Heart right ventricle (tissue), 16 donors: Measurements from ENCODE around the gene ASB18. TPM values are rescaled to one million over a fixed set of nuclear protein-coding genes. Genes with fewer than 3 reads are reported as not detected.

ENCODE experiments used
- ATAC-seq, 8 donors: fragments of 200-7000 bp; cut with Tn5 transposase; one replicate each; pipeline ENCODE4 v1.9.1; 2020; ENCODE audit warnings: mild to moderate bottlenecking in 8 of 8, moderate library complexity in 8 of 8, moderate number of reproducible peaks in 1 of 8
- DNase-seq, 2 donors: peaks; one replicate each; pipeline ENCODE4 v3.0.0-alpha.2; 2020
- H3K27ac ChIP-seq, 10 donors: fragments of 200-600 bp; sonication (generic) in 2 of 10; one replicate each; pipeline versions ENCODE4 v1.5.0 to v1.8.0; 2020 to 2022; ENCODE audit warnings: mild to moderate bottlenecking in 3 of 10
- H3K27me3 ChIP-seq, 7 donors: fragments of 200-600 bp; one replicate each; pipeline ENCODE4 v1.8.0; 2021 to 2022; ENCODE audit warnings: mild to moderate bottlenecking in 2 of 7
- H3K36me3 ChIP-seq, 9 donors: fragments of 200-600 bp; sonication (generic) in 1 of 9; one replicate each; pipeline versions ENCODE4 v1.5.0 to v1.8.0; 2020 to 2022; ENCODE audit warnings: mild to moderate bottlenecking in 2 of 9
- H3K4me1 ChIP-seq, 9 donors: fragments of 200-600 bp; sonication (generic) in 1 of 9; one replicate each; pipeline versions ENCODE4 v1.5.0 to v1.8.0; 2020 to 2022; ENCODE audit warnings: mild to moderate bottlenecking in 4 of 9
- H3K4me3 ChIP-seq, 10 donors: fragments of 200-600 bp; sonication (generic) in 2 of 10; one replicate each; pipeline versions ENCODE4 v1.5.0 to v1.8.0; 2020 to 2022; ENCODE audit warnings: mild to moderate bottlenecking in 7 of 10, moderate library complexity in 2 of 10
- H3K9me3 ChIP-seq, 11 donors: fragments of 200-600 bp in 10 of 11; sonication (generic) in 2 of 11; one replicate each; pipeline versions ENCODE4 v1.5.0 to v1.8.0; 2013 to 2022; ENCODE audit warnings: mild to moderate bottlenecking in 2 of 11, control low read depth in 1 of 11, moderate library complexity in 1 of 11
- WGBS, 2 donors: extraction: QIAGEN DNeasy Blood & Tissue Kit; methylation state at CpG; one replicate each; pipeline ENCODE4 v1.1.7; 2013; ENCODE audit warnings: inconsistent platforms in 1 of 2; 5-methylcytosine and 5-hydroxymethylcytosine counted together
- intact Hi-C, 10 donors: fragments of 100-400 bp; cut with DNase I; formaldehyde crosslinking; loops; one replicate each; pipeline versions ENCODE4 v1.11.1 to v1.14.2; 2022
- polyA plus RNA-seq, 2 donors: library from polyadenylated mRNA; stranded (reverse); fragments of 200-250 nt; gene quantifications; one replicate each; pipeline ENCODE4 v1.2.3, GENCODE V29; 2013
- total RNA-seq, 10 donors: library from RNA; stranded (reverse); fragmentation: NEBNext Ultra II Directional in 3 of 10; extraction: Animal tissue kit (Norgen Biotek cat#: 25700) in 3 of 10; gene quantifications; one replicate each; pipeline versions ENCODE4 v1.2.1 to v1.2.4, GENCODE V29; 2021 to 2023
- TF ChIP-seq, protein P1 (sequence below), 9 donors: fragments of 200-600 bp; sonication (generic) in 2 of 9; IDR thresholded peaks; one replicate each; pipeline versions ENCODE4 v1.5.0 to v1.8.0; 2021 to 2022; ENCODE audit warnings: antibody characterized with exemption in 9 of 9, mild to moderate bottlenecking in 5 of 9, moderate library complexity in 1 of 9
- donor health status: Arrhythmogenic right ventricular cardiomyopathy.
- donor health status: ischemic (EF 13 %, LVEDD 7.1; RV severe dilation, severe dysfunction).
- donor health status: healthy with polysubstance abuse.
- donor health status: DM: no; HTN: yes; CAD: no.
- donor health status: DM: no; HTN: no; CAD: no.
- donor health status: ischemic (EF 25% LVEDD 6.9; RV normal size, moderate dysfunction).
- donor health status: ischemic (EF 25% LVEDD 5.7; RV mildly dilated, moderate dysfunction).
- donor health status: healthy.
- donor health status: DM: yes; HTN: yes; CAD: no.
- donor health status: Ischemic cardiomyopathy.
- donor health status: ischemic (EF 35%, LVEDD 5.7; RV mildly dilated, moderate dysfunction).
- donor health status: nonischemic (EF 11% LVEDD 7.7; RV severe dilation, severe dysfunction).
- donor health status: DM: yes; HTN: yes; CAD: no.
- donor health status: PGD.
- donor health status: ischemic (EF 29% LVEDD 5.4; RV normal size, mild dysfunction).
- donor health status: nonischemic (EF 23%, LVEDD 6.1; RV moderate dilation, normal function).

The ASB18 gene
- total and polyA plus RNA-seq, 12 donors, result 3.5 to 47.1 (median 20.2) TPM

DNA sequence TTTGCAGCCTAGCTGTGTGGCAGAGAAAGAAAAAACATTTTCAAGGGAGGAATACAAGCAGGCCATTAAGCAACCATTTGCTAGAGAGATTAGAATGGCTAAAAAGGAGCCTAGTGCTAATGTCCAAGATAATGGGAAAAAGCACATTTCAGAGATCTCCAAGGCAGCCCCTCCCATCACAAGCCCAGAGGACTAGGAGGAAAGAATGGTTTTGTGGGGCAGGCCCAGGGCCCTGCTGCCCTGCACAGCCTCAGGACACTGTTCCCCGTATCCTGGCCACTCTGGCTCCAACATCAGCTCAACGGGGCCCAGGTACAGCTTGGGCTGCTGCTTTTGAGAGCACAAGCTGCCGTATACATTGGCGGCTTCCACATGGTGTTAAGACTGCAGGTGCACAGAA lies 79.5 kb downstream of the ASB18 start:
- Histone ChIP-seq H3K27ac (no peak overlapping the region), H3K4me1 (peaks cover 0 to 9% (median 3%) of the 10 kb centered on the region in 9 donors), H3K4me3 (no peak overlapping the region), H3K27me3 (peaks cover 6 to 31% (median 24%) of the 10 kb centered on the region in 7 donors), H3K9me3 (peaks cover 0 to 3% (median 0%) of the 10 kb centered on the region in 11 donors), H3K36me3 (no peaks in the 10 kb centered on the region)
- intact Hi-C loops, result loop anchor here in 4 of 10 donors (5.0 kb wide), 3 partner anchors 402 to 417 kb away; no protein-coding TSS in a partner anchor
- TF ChIP-seq, protein P1, sequence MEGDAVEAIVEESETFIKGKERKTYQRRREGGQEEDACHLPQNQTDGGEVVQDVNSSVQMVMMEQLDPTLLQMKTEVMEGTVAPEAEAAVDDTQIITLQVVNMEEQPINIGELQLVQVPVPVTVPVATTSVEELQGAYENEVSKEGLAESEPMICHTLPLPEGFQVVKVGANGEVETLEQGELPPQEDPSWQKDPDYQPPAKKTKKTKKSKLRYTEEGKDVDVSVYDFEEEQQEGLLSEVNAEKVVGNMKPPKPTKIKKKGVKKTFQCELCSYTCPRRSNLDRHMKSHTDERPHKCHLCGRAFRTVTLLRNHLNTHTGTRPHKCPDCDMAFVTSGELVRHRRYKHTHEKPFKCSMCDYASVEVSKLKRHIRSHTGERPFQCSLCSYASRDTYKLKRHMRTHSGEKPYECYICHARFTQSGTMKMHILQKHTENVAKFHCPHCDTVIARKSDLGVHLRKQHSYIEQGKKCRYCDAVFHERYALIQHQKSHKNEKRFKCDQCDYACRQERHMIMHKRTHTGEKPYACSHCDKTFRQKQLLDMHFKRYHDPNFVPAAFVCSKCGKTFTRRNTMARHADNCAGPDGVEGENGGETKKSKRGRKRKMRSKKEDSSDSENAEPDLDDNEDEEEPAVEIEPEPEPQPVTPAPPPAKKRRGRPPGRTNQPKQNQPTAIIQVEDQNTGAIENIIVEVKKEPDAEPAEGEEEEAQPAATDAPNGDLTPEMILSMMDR (IDR thresholded peaks at IDR 0.05), result no peak
- DNase-seq (no peak), ATAC-seq (no peak)
- WGBS, 2 donors, result 88 to 94% methylated on average over 4 of the region's 4 CpGs

DNA sequence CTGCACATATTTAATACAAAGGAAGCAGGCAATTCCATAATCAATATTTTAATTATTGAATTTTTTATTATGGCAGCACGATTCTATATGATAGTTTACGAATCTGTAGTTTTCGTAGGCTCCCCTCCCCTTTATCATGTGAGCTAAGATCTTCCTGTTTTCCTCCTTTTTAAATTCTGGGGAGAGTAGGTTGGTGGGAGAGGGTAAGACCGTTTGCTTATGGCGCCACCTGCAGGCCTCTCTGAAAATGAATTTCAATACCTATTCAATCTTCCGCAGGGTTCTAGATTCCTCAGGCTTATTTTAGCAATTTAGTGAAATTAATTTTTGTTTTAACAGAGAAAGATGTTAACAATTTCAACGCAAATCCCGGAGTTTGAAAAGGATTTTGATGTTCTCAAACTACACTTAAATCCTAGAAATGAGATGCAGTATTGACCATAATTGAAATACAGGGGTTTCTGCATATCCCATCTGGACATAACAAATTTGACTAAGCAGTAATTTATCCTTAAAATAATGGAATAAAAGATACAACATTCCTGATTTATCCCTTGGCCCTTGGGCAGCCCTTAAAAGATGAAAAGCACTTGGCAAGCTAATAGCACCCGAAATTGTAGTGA lies 83.3 kb downstream of the ASB18 start:
- intact Hi-C loops, result loop anchor here in 7 of 10 donors (1.0 to 5.0 kb wide), 6 partner anchors 399 to 414 kb away; no protein-coding TSS in a partner anchor
- peaks cover 0 to 3% (median 0%) of the 10 kb centered on the region in 11 donors for H3K9me3 ChIP-seq
- peak in 4 of 8 donors; percentile 32 to 50 (median 34) for ATAC-seq
- H3K4me3 ChIP-seq, result no peak overlapping the region
- H3K36me3 ChIP-seq, result no peaks in the 10 kb centered on the region
- H3K27ac ChIP-seq, result no peak overlapping the region
- H3K4me1 ChIP-seq, result peaks cover 8 to 33% (median 25%) of the 10 kb centered on the region in 9 donors
- WGBS, 2 donors, result 24% methylated on average over 9 of the region's 9 CpGs
- peaks cover 32 to 69% (median 61%) of the 10 kb centered on the region in 7 donors for H3K27me3 ChIP-seq
- TF ChIP-seq, protein P1 (IDR thresholded peaks at IDR 0.05), result peak; percentile 53 to 85 (median 74)
- peak in 1 of 2 donors; percentile 54 for DNase-seq

DNA sequence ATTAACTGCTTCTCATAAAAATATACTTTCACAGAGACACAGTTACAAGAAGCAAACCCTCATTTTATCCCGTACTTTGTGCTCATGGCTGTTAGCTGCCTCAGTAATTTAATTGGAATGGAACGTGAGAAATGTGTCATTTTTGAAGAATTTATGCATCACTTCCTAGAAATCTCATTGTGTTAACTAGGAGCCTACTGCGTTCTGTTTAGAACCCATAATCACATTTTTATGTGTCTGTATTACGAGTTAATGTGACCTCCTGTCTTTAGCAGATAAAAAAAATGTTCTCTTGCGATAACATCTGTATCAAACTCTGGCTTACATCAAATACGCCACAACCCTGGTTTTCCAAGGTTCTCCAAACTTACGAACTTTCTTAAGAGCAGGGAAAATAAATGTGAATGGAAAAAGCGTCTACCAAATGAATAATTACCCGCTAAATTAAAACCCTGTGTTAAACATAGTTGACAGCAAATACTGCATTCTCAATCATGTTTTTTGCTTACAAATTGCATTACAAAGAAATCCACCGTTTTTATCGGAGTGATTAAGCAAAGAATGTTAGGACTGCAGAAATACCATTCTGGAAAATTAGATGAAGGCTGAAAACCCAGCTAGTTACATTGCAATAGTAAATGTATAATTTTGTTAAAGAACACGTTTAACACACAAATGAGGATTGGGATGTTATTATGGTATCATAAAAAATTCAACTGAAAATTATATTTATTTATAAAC lies 84.0 kb downstream of the ASB18 start:
- H3K27me3 ChIP-seq, result peaks cover 32 to 75% (median 68%) of the 10 kb centered on the region in 7 donors
- WGBS, 2 donors, result 18 to 24% methylated on average over 12 of the region's 12 CpGs
- no peak overlapping the region for H3K27ac ChIP-seq
- TF ChIP-seq, protein P1 (IDR thresholded peaks at IDR 0.05), result no peak
- no peaks in the 10 kb centered on the region for H3K36me3 ChIP-seq
- peaks cover 8 to 33% (median 25%) of the 10 kb centered on the region in 9 donors for H3K4me1 ChIP-seq
- intact Hi-C loops, result loop anchor here in 7 of 10 donors (2.0 to 5.0 kb wide), 5 partner anchors 398 to 413 kb away; no protein-coding TSS in a partner anchor
- no peak for ATAC-seq
- DNase-seq, result no peak
- peak overlapping the region in 2 of 10 donors; percentile 16 to 41 for H3K4me3 ChIP-seq
- H3K9me3 ChIP-seq, result peaks cover 0 to 3% (median 0%) of the 10 kb centered on the region in 11 donors
